ENCODE results near the gene FAU.

DNA sequence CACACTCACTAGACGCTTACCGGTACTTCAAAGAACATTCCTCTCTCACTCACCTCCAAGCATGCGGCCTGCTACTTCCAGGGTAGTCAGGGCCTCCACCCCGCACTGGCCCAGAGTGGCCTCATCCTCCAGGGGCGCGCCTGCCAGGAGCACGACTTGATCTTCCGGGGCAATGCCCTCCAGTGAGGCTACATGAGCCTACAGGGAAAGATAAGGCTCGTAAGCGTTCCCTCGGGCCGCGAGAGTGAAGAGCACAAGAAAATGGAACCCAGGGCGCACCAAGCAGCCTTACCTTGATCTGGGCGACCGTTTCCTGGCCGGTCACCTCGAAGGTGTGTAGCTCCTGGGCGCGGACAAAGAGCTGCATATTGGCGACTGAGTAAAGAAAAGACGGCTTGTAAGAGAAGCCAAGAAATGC lies 478 bp downstream of the FAU start:
- TF ChIP-seq, protein P1, sequence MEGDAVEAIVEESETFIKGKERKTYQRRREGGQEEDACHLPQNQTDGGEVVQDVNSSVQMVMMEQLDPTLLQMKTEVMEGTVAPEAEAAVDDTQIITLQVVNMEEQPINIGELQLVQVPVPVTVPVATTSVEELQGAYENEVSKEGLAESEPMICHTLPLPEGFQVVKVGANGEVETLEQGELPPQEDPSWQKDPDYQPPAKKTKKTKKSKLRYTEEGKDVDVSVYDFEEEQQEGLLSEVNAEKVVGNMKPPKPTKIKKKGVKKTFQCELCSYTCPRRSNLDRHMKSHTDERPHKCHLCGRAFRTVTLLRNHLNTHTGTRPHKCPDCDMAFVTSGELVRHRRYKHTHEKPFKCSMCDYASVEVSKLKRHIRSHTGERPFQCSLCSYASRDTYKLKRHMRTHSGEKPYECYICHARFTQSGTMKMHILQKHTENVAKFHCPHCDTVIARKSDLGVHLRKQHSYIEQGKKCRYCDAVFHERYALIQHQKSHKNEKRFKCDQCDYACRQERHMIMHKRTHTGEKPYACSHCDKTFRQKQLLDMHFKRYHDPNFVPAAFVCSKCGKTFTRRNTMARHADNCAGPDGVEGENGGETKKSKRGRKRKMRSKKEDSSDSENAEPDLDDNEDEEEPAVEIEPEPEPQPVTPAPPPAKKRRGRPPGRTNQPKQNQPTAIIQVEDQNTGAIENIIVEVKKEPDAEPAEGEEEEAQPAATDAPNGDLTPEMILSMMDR (IDR thresholded peaks at IDR 0.05 in 8 of 11, conservative IDR thresholded peaks at IDR 0.05 in 3 of 11) = no peak
- no peak for TF ChIP-seq POLR2A (IDR thresholded peaks at IDR 0.05)

All from spleen (tissue), 7 donors.